ENCODE measurements around the gene OSBPL6.

The OSBPL6 gene

DNA sequence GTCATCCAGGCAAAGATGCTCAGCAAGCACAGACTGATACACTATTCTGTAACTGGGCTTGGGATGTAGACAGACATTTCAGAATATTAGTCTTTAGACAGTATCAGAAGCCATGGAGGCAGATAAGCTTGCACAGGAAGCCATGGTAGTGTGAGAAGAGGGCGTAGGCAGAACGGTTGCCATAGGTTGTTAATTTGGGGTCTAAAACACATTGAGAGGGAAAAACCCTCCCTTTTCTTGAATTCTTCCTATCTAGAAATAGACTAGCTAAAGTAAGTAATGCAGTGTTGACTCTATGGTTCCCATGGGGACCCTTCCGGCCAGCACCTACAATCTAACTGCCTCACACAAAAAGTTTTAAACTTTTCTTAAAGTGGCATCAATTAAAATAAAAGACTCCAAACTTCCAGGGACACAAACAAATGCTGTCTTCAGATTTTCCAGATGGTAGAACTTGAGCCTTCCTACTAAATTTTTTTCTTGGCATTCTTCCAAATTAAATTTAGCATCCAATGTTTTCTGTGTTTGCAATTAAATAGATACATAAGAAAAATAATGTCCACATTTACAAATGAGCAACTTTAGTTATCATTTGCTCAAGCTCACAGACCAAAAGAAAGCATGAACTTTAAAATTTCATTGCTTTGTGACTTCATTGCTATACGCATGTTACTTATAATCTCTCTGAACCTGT is 254.8 kb downstream of the OSBPL6 start:
- TF ChIP-seq, protein P1, sequence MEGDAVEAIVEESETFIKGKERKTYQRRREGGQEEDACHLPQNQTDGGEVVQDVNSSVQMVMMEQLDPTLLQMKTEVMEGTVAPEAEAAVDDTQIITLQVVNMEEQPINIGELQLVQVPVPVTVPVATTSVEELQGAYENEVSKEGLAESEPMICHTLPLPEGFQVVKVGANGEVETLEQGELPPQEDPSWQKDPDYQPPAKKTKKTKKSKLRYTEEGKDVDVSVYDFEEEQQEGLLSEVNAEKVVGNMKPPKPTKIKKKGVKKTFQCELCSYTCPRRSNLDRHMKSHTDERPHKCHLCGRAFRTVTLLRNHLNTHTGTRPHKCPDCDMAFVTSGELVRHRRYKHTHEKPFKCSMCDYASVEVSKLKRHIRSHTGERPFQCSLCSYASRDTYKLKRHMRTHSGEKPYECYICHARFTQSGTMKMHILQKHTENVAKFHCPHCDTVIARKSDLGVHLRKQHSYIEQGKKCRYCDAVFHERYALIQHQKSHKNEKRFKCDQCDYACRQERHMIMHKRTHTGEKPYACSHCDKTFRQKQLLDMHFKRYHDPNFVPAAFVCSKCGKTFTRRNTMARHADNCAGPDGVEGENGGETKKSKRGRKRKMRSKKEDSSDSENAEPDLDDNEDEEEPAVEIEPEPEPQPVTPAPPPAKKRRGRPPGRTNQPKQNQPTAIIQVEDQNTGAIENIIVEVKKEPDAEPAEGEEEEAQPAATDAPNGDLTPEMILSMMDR (IDR thresholded peaks at IDR 0.05; ENCODE audit: insufficient read depth, low read length, poor library complexity, severe bottlenecking), result no peak
- Histone ChIP-seq H3K36me3 (ENCODE audit: control insufficient read depth, insufficient read depth, low read length) (no peaks in the 10 kb centered on the region; the same call in 1 of the 2 replicates), H3K27me3 (replicated peaks; ENCODE audit: control insufficient read depth, insufficient read depth, low read length) (no peaks in the 10 kb centered on the region), H3K4me3 (replicated peaks; ENCODE audit: low read depth, low read length) (peak overlapping the region; percentile 91)
- DNase-seq (ENCODE audit: extremely low read depth, insufficient read length), result peak; percentile 12

DNA sequence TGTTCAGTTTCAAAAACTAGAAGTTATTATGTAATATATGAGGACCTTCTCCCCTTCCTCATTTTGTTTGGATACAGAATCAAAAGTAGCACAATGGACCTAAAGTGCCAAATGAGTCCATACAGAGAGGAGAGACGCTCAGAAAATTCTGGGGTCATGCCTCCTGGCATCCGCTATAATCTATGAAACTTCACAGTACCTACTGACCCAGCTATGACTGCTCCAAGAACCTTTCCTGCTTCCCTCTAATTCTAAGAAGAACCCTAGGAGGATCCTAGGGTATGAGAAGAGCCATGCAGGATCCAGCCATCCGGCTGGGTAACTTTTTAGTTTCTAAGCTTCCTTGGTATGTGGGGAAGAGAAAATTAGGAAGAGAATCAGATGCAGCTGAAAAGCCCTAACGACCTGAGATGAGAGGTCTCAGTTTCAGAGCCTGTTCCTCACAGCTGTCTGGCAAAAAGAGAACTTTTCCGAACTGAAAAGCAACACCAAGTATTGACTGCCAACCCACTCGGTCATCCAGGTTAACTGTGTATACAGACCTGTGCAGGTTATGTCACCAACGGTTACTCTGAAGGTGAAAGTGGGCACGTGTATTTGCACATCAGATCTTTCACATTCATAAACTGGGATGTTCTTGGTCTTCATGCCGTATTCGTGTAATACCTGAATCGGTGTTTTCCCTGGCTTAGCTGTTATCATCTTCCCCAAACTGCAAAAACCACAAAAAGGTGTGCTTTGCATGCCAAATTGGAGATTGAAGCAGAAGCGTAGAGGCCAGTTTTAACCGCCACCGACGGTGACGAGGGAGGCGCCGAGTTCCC is 255.6 kb downstream of the OSBPL6 start:
- Histone ChIP-seq H3K36me3 (ENCODE audit: control insufficient read depth, insufficient read depth, low read length) (no peaks in the 10 kb centered on the region; the same call in 1 of the 2 replicates), H3K27me3 (replicated peaks; ENCODE audit: control insufficient read depth, insufficient read depth, low read length) (no peaks in the 10 kb centered on the region), H3K4me3 (replicated peaks; ENCODE audit: low read depth, low read length) (peak overlapping the region; percentile 91)
- no peak for DNase-seq (ENCODE audit: extremely low read depth, insufficient read length)
- TF ChIP-seq, protein P1 (IDR thresholded peaks at IDR 0.05; ENCODE audit: insufficient read depth, low read length, poor library complexity, severe bottlenecking), result no peak

DNA sequence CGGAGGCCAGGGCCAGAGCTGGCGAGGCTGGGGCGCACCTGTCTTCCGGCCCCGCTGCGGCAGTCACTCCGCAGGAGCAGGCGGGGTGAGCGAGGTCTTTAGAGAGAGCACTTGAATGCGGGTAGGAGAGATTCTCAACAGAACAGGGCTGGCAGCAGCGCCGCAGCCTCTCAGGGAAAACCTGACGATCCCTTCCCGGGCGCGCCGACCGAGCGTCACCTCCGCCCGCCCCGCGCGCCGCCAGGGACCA is 256.1 kb downstream of the OSBPL6 start:
- peak; percentile 87 for DNase-seq (ENCODE audit: extremely low read depth, insufficient read length)
- Histone ChIP-seq H3K4me3 (replicated peaks; ENCODE audit: low read depth, low read length) (peak overlapping the region; percentile 91), H3K27me3 (replicated peaks; ENCODE audit: control insufficient read depth, insufficient read depth, low read length) (no peaks in the 10 kb centered on the region), H3K36me3 (ENCODE audit: control insufficient read depth, insufficient read depth, low read length) (no peaks in the 10 kb centered on the region; the same call in 1 of the 2 replicates)
- TF ChIP-seq, protein P1 (IDR thresholded peaks at IDR 0.05; ENCODE audit: insufficient read depth, low read length, poor library complexity, severe bottlenecking), result no peak

DNA sequence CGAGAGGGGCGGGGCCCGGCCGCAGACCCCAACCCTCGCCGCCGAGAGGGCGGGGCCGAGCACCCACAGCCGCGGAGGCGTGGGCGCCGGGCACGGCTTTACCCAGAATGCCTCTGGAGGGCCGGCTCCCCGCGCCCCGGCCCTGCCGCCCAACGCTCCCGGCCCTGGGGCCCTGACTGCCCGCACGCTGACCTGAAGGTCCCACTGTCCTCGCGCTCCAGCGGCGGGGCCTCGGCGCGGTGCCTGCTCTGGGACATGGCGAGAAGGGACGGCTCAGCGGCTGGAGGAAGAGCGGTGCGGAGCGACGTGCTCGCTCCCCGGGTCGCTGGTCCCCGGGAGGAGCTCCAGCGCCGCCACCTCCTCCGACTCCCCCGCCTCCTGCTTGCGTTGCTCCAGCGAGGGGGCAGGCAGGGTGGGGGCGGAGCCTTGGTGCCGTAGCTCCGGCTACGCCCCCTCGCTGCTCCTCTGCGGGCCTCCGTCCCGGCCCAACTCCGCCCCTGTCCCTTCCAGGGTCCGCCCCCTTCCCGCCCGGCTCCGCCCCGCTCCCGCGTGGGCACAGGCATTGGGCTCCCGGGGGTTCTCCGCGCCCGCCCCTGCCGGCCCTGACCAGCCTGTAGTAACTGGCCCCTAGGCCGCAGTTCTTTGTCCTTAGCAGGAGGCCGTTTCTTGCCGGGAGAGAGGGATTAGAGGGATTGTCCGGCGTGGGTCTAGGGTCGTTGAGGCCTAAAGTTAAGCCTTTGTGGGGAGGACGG is 256.6 kb downstream of the OSBPL6 start, which contains the start of the genes PJVK and PRKRA:
TSS of gene PJVK (plus strand) at position 605 of the 752 bp plus-strand sequence. CDS start 2,032 bp downstream, outside the sequence.
TSS of gene PRKRA (minus strand) at position 402 of the 752 bp plus-strand sequence. CDS start at position 257, 145 bp downstream.
- no peaks in the 10 kb centered on the region for H3K27me3 ChIP-seq (replicated peaks; ENCODE audit: control insufficient read depth, insufficient read depth, low read length)
- no peaks in the 10 kb centered on the region; the same call in 1 of the 2 replicates for H3K36me3 ChIP-seq (ENCODE audit: control insufficient read depth, insufficient read depth, low read length)
- TF ChIP-seq, protein P1 (IDR thresholded peaks at IDR 0.05; ENCODE audit: insufficient read depth, low read length, poor library complexity, severe bottlenecking), result no peak
- peak within 1 kb of the TSS; percentile 91 for H3K4me3 ChIP-seq (replicated peaks; ENCODE audit: low read depth, low read length)
- DNase-seq (ENCODE audit: extremely low read depth, insufficient read length), result peak; percentile 97

DNA sequence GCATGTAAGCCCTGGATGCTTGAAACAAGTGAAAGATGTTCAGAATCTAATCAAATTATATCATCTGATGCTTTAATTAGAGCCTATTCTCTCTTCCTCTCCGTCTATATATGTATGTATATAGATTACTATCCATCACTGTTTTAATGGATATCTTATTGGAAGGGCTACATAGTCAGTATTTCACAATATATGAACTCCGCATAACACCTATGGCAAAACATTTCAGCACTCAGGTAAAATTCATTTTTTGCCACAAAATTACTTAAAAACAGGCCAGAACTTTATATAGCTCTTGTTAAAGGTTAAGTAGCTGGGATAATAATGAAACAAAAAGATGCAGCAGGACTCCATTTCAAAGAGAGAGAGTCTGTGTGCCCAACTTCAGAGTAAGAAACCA is 258.0 kb downstream of the OSBPL6 start:
- Histone ChIP-seq H3K4me3 (replicated peaks; ENCODE audit: low read depth, low read length) (no peak overlapping the region), H3K36me3 (ENCODE audit: control insufficient read depth, insufficient read depth, low read length) (no peaks in the 10 kb centered on the region), H3K27me3 (replicated peaks; ENCODE audit: control insufficient read depth, insufficient read depth, low read length) (no peaks in the 10 kb centered on the region)
- DNase-seq (ENCODE audit: extremely low read depth, insufficient read length), result no peak
- TF ChIP-seq, protein P1 (IDR thresholded peaks at IDR 0.05; ENCODE audit: insufficient read depth, low read length, poor library complexity, severe bottlenecking), result no peak

All from GM06990 (cell line).